NB4 (cell line): ENCODE data around the gene SNAP47.

ENCODE experiments used
- CTCF ChIP-seq: IDR thresholded peaks from one replicate; pipeline ENCODE4 v1.5.1; 2012; ENCODE audit warnings: low read depth, low read length
- MAX ChIP-seq: IDR thresholded peaks from 2 replicates; pipeline ENCODE4 v1.6.1; 2011; ENCODE audit warnings: low read depth, low read length
- POLR2A ChIP-seq: IDR thresholded peaks from 2 replicates; pipeline ENCODE4 v1.6.1; 2011; ENCODE audit warnings: mild to moderate bottlenecking; ENCODE audit not compliant: insufficient read length; ENCODE audit errors: extremely low read depth

- TF ChIP-seq POLR2A: no peak
- no peak for TF ChIP-seq CTCF
- no peak for TF ChIP-seq MAX
Measured at GRCh38 chr1:227728892-227729143, 6.4 kb upstream of the SNAP47 start.
